AG04450 (cell line): ENCODE data around the gene PIPOX. TPM values are rescaled to one million over a fixed set of nuclear protein-coding genes. Genes with fewer than 3 reads are reported as not detected.
A peak's percentile ranks its signal among the peaks of the same experiment; 100 is the strongest.

Source experiments
- CTCF ChIA-PET: fragments of 300-600, 350-600 bp; formaldehyde crosslinking; extraction: SDS; loops from one replicate; lab custom pipeline; 2022; ENCODE audit warnings: antibody characterized with exemption, inconsistent platforms; lab: Charles Lee
- POLR2A ChIA-PET: fragments of 350-600 bp; formaldehyde crosslinking; extraction: SDS; loops from one replicate; lab custom pipeline; 2021; ENCODE audit warnings: antibody characterized with exemption, inconsistent platforms; lab: Yijun Ruan, JAX
- DNase-seq: peaks from one replicate; pipeline ENCODE4 v3.0.0-alpha.2; 2011; ENCODE audit warnings: low read depth, low spot score
- H3K27ac ChIP-seq: one replicate; pipeline ENCODE4 v1.5.1; 2012; ENCODE audit warnings: low read depth, low read length, control low read depth
- H3K27me3 ChIP-seq: one replicate; pipeline ENCODE4 v1.6.0; 2012; ENCODE audit warnings: low read length; ENCODE audit not compliant: control insufficient read depth, insufficient read depth
- H3K4me3 ChIP-seq: 2 replicates; pipeline ENCODE4 v1.5.1; 2011; ENCODE audit warnings: mild to moderate bottlenecking, low read depth, low read length, control low read depth
- H3K9me3 ChIP-seq: 2 replicates; pipeline ENCODE4 v1.5.1; 2012; ENCODE audit warnings: low read length; ENCODE audit not compliant: control insufficient read depth, insufficient read depth
- polyA plus RNA-seq: library from polyadenylated mRNA; depleted of rRNA; stranded (reverse); fragments of >200 nt; gene quantifications from 2 replicates; pipeline ENCODE4 v1.2.3, GENCODE V29; 2011
- TF ChIP-seq, protein P1 (sequence below): IDR thresholded peaks from 2 replicates; pipeline ENCODE4 v1.5.1; 2011; ENCODE audit warnings: low read depth, low read length, control low read depth, inconsistent platforms

Gene PIPOX
- polyA plus RNA-seq, 1 experiment = 0.79 TPM

DNA sequence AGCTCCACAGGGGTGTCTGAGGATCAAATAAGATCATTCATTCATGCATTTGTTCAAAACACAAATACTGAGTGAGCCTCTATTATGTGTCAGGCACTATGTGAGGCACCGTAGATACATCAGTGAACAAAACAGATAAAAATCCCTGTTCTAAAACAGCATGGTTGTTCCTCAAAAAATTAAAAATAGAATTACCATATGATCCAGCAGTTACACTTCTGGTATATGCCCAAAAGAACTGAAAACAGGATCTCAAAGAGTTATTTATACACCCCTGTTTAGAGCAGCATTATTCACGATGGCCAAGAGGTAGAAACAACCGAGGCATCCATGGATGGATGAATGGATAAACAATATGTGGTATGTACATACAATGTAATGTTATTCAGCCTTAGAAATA is 15.4 kb downstream of the PIPOX start:
- DNase-seq = no peak
- H3K27ac ChIP-seq = no peak overlapping the region
- ChIA-PET CTCF (interaction anchor here (1.2 kb wide), 1 partner anchor 105 kb away, joined by 3 read pairs; no protein-coding TSS in a partner anchor), POLR2A (interaction anchor here (0.7 kb wide), 1 partner anchor 162 kb away, joined by 3 read pairs; no protein-coding TSS in a partner anchor)
- no peak overlapping the region for H3K4me3 ChIP-seq
- TF ChIP-seq, protein P1, sequence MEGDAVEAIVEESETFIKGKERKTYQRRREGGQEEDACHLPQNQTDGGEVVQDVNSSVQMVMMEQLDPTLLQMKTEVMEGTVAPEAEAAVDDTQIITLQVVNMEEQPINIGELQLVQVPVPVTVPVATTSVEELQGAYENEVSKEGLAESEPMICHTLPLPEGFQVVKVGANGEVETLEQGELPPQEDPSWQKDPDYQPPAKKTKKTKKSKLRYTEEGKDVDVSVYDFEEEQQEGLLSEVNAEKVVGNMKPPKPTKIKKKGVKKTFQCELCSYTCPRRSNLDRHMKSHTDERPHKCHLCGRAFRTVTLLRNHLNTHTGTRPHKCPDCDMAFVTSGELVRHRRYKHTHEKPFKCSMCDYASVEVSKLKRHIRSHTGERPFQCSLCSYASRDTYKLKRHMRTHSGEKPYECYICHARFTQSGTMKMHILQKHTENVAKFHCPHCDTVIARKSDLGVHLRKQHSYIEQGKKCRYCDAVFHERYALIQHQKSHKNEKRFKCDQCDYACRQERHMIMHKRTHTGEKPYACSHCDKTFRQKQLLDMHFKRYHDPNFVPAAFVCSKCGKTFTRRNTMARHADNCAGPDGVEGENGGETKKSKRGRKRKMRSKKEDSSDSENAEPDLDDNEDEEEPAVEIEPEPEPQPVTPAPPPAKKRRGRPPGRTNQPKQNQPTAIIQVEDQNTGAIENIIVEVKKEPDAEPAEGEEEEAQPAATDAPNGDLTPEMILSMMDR = no peak
- no peaks in the 10 kb centered on the region for H3K9me3 ChIP-seq
- peaks cover 23% of the 10 kb centered on the region for H3K27me3 ChIP-seq

DNA sequence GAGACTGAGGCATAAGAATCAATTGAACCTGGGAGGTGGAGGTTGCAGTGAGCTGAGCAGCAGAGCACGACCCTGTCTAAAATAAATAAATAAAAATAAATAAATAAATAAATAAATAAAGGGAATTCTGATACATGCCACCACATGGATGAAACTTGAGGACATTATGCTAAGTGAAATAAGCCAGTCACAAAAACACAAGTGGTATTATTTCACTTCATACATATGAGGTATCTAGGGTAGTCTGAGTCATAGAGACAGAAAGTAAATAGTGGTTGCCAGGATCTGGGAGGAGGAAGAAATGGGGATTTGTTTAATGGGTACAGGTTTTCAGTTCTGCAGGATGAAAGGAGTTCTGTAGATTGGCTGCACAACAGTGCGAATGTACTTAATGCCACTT is 16.3 kb downstream of the PIPOX start:
- no peak overlapping the region for H3K27ac ChIP-seq
- no peak overlapping the region for H3K4me3 ChIP-seq
- POLR2A ChIA-PET = interaction anchor here (0.7 kb wide), 1 partner anchor 95 kb away, joined by 4 read pairs; no protein-coding TSS in a partner anchor
- TF ChIP-seq, protein P1 = no peak
- H3K9me3 ChIP-seq = no peaks in the 10 kb centered on the region
- H3K27me3 ChIP-seq = peaks cover 21% of the 10 kb centered on the region
- CTCF ChIA-PET = interaction anchor here (1.4 kb wide), 1 partner anchor 93 kb away, joined by 4 read pairs; no protein-coding TSS in a partner anchor
- peak; percentile 32 for DNase-seq

DNA sequence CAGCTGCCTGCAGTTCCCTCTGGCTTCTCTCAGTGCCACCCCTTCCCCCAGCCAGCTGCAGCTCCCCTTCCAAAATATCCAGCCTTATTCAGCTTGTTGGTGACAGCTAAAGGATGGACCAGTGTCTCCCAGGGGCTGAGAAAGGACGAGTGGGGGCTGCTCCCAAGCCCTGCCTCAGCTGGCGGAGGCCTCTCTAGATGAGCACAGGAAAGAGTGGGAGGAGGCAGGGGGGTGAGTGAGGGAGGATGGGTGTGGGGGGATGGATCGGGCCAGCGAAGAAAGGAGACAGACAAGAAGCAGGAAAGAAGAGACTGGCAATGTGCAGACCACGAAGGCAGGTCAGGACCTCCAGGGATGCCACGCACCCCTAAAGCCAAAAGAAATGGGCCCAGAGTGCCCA is 17.5 kb downstream of the PIPOX start:
- CTCF ChIA-PET = interaction anchor here (0.6 to 1.4 kb wide), 2 partner anchors 56 to 95 kb away, joined by 3 to 4 read pairs; no protein-coding TSS in a partner anchor
- TF ChIP-seq, protein P1 = no peak

DNA sequence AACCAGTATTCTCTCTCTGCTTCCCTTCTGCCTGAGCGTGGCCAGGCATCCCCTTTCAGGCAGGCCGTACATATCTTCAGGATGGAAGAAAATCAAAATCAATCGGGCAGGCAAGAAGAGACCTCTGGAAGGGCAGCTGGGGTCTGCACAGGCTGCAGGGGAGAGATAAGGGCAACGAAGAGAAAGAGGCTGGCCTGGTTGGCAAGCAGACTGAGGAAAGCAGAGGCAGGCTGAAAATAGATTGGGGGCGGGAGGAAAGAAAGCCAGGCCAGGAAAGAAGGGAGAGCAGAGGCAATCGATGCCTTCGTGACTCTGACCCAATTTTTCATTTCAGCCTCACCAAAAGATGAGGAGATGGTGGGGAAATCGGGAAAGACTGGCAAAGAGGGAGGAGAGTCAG is 18.1 kb downstream of the PIPOX start:
- Histone ChIP-seq H3K4me3 (no peak overlapping the region), H3K9me3 (no peaks in the 10 kb centered on the region), H3K27ac (no peak overlapping the region), H3K27me3 (peaks cover 18% of the 10 kb centered on the region)
- TF ChIP-seq, protein P1 = no peak
- CTCF ChIA-PET = interaction anchor here (0.6 kb wide), 1 partner anchor 55 kb away, joined by 3 read pairs; no protein-coding TSS in a partner anchor
- POLR2A ChIA-PET = no interaction called here
- DNase-seq = no peak

More for the DNA sequence above, 17.5 kb downstream of the PIPOX start:
- no peak for DNase-seq
- POLR2A ChIA-PET = interaction anchor here (0.7 kb wide), 1 partner anchor 349 kb away, joined by 3 read pairs; the partner anchor contains the start of gene PROCA1
- no peak overlapping the region for H3K27ac ChIP-seq
- H3K9me3 ChIP-seq = no peaks in the 10 kb centered on the region
- H3K4me3 ChIP-seq = no peak overlapping the region
- H3K27me3 ChIP-seq = peaks cover 19% of the 10 kb centered on the region

DNA sequence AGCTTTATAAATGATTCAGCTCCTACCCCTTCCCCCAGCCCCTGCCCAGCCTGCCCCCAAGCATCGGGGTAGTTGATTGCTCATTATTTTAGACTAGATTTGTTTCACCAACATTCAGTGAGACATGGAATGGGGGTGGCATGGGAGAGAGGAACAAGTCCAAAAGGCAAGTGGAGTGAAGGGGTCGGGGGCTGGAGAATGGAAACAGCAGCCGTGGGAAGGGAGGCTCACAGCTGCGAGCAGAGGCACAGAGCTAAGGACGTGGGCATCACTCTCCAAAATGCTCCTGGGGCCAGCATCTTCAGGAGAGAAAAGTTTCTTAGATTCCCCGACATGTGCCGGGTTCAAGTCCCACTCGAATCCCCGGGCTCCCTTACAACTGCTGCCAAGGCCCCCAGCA is 19.3 kb downstream of the PIPOX start:
- ChIA-PET CTCF (interaction anchor here (0.8 to 1.2 kb wide), 2 partner anchors 55 to 96 kb away, joined by 3 to 4 read pairs; no protein-coding TSS in a partner anchor), POLR2A (interaction anchor here (0.6 kb wide), 1 partner anchor 18 kb away, joined by 3 read pairs; no protein-coding TSS in a partner anchor)
- no peaks in the 10 kb centered on the region for H3K9me3 ChIP-seq
- no peak overlapping the region for H3K4me3 ChIP-seq
- H3K27ac ChIP-seq = no peak overlapping the region
- TF ChIP-seq, protein P1 = no peak
- DNase-seq = no peak
- H3K27me3 ChIP-seq = peaks cover 14% of the 10 kb centered on the region
